Endometrial microvascular endothelial cells (primary cell): Measurements from ENCODE around the gene EDIL3. TPM values are rescaled to one million over a fixed set of nuclear protein-coding genes. Genes with fewer than 3 reads are reported as not detected.
"Not testable (repeated sequence)": the region's sequence is repeated elsewhere in the genome, so short reads cannot be mapped to it uniquely, and the experiment has no call there.

Experiments used
- in situ Hi-C: cut with HindIII; loops from 2 replicates; pipeline ENCODE4 v1.10.0; 2017; ENCODE audit warnings: low sequenced_read_pairs, low pct_unique_long_range_greater_than_20kb; ENCODE audit errors: inconsistent ontology term
- total RNA-seq: library from RNA; depleted of rRNA; stranded (reverse); fragments of >200 nt; gene quantifications from one replicate; pipeline ENCODE4 v1.2.3, GENCODE V29; 2015; ENCODE audit errors: inconsistent ontology term

EDIL3 gene
- total RNA-seq, 1 donor from 2014 or later: 20.7 TPM

DNA sequence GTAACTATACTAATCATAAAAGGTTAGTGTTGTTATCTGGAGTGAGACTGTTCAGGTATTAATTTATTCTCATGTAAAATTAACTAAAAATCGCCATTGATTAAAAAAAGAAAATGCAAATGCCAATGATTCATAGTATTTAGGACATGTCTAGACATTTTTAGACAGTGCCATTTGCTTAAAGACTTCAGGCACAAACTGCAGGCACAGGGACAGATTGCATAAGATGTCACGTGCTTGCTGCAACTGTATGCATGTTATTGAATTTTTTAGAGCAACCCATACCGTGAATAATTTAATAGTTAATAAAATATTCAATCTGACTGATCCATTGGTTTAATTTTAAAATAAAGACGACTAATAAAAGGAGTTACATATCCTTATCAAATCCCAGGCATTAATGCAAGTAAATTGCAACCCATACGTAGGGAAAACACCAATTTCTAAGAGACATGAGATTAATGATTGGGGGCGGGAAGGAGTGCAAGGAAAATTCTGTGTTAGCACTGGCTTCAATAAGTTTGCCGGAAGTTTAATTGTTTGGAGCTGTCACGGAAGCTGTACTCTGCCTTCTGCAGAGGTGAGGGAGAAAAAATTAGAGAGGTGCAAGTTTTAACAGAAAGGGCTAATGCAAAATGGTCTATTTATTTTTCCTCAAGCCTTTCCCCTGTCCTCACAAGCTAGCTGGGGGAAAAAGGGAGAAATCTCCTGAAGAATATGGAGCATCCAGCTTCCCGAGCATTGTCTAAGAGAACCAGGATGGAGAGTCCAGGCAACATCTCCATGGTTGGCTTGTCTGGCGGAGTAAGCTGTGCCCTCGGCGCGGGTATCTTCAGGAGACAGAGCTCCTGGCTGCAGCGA, 2.9 kb downstream of the EDIL3 start:
- in situ Hi-C loops: no loop called here

DNA sequence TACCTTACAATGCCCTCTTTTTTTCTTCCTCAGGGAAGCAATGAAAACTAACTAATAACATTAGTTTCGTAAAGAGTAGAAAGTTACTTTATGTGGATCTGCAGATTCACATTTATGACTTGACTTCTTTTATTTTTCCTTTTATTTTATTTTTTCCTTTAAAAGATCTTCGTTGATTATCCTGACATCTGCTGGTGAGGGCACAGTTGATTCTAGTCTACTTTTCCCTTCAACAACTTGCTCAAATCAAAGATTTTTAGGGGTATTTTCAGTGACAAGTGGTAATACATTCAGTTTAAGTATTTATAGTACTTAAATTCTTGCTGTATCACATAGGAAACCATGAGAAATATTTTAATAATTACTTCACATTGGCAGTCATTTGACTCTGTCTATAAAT, 4.9 kb downstream of the EDIL3 start:
- in situ Hi-C loops: no loop called here

DNA sequence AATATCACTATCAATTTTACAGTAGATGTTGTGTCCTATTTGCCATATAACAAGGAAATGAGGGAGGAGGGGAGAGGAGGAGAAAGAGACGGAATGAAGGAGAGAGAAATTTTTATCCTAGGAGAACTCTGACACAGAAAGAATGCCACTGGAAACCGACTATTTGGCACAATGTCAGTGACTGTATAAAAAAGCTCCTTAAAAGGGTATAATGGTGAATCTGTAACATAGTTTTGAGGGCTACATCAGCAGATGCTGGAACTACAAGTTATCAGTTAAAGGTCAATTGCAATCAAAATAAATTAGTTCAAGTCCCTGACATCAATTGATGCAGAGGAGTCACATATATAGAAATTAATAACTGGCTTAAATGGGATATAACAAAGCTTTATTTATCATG, 5.7 kb downstream of the EDIL3 start:
- in situ Hi-C loops: no loop called here

DNA sequence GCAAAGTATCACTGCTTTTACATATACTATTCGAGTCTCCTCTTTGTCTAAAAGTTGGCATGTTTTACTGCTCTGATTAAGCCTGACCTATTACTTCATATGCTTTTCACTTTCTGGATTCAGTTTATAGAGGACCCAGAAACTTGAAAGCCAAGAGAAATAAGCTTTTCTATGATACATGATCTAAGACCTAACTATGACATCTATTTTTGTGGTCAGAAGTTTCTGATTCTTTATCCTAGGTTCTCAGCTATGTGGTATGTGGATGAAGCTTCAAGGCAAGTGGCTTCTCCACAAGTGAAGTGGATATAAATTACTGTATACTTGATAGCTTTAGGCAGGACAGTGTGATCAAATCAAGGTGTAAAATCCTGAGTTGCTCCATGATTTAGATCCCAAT, 6.3 kb downstream of the EDIL3 start:
- in situ Hi-C loops: no loop called here

DNA sequence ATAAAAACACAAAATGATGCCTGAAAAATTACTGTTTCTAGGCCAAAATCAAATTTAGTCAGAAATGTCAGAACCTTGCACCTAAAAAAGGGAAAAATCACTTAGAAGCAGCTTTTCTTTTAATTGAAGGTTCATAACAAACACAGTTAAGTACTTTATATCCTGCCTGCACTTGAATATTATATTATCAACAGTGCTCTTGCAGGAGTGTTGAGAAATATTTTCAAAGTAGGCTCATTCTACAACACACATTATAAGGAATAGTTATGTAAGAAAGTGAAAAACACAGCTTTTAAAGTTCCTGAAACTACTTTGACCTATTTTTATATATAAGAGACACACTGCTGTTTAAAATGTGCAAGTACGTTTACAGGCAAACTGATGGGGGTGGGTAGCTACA, 8.3 kb downstream of the EDIL3 start:
- in situ Hi-C loops: no loop called here

DNA sequence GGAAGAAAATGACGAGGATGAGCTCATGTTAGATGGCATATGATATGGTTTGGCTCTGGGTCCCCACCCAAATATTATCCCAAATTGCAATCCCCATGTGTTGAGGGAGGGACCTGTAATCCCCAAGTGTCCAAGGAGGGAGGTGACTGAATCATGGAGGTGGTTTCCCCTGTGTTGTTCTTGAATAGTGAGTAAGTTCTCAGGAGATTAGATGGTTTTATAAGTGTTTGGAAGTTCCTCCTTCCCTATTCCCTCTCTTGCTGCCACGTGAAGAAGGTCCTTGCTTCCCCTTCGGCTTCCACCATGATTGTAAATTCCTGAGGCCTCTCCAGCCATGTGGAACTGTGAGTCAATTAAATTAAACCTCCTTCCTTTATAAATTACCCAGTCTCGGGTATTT, 10.1 kb downstream of the EDIL3 start:
- in situ Hi-C loops: no loop called here

DNA sequence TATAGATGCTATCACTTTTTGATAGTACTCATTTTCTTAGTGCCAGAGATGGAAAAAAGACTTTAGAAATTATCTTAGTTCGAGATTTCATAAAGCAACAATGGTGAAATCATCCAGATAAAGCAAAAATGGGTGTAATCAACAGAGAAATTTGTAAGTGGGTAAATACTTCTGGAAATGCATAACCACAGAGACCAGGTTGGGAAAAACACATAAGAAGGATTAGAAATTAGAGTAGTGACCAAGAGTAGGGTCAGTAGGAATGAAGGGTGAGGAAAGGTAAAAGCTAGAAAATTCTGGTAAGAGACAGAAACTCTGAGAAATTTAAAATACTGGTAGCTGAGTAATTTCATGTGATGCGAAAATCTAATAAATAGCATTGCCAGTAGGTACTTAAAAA, 11.2 kb downstream of the EDIL3 start:
- in situ Hi-C loops: no loop called here

DNA sequence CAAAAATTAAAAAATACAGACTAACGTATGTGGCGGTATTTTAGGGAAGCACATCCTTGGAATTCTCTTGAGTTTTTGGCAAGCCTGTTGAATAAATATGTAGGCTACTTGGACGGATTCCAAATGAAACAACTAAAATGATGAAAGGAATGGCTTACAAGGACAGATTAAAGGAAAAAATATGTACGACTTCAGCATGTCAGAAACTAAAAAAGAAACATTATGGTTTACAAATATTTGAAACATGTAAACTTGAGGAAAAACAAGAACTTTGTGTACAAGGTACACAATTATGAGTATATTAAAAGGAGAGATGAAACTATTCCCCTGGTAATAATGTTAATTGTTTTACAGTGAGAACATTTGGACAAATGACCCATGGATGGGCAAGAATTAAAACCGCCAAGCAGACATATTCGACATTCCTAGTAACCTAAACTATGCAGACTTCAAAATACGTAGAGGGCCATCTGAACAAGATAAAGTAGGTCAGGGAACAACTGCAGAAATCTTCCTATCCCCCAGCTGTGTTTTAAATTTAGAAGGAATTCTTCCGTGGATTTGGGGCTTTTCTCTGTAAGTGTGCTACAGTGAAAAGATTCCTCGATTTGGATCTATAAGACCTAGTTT, 12.5 kb downstream of the EDIL3 start:
- in situ Hi-C loops: no loop called here

DNA sequence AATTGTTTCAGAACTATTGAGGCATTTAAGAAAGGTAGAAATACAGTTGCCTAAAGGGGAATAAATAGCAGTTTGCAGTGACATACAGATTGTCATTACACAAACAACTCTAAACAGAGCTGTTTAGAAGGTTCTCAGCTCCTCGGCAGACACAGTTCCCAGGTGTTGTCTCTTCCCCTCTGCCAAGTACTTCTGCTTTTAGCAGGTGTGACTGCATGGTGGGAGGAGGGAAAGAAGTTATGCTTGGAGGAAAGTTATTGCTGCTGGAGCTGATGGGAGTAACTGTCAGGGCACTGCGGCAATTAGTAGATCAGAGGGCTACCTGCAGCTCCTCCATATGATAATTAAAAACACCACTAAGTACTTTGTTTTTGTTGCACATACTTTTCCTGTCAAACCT, 14.5 kb downstream of the EDIL3 start:
- in situ Hi-C loops: no loop called here

DNA sequence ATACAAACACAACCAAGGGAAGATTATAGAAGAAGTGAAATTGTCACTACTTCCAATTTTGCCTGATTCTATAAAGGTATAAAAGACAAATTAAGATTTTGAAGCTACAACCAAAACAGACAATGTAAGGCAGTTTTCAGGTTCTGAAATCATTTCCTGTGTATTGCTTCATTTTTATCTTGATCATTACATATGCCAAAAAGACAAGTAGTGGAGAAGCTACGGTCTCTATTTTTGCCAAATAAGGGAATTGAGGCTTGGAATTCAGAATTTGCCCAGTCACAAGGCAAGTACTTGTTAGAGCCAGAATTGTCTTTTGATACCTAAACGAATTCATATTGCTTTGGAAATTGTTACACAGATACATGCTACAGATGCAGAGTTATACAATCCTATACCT, 20.6 kb downstream of the EDIL3 start:
- in situ Hi-C loops: no loop called here

DNA sequence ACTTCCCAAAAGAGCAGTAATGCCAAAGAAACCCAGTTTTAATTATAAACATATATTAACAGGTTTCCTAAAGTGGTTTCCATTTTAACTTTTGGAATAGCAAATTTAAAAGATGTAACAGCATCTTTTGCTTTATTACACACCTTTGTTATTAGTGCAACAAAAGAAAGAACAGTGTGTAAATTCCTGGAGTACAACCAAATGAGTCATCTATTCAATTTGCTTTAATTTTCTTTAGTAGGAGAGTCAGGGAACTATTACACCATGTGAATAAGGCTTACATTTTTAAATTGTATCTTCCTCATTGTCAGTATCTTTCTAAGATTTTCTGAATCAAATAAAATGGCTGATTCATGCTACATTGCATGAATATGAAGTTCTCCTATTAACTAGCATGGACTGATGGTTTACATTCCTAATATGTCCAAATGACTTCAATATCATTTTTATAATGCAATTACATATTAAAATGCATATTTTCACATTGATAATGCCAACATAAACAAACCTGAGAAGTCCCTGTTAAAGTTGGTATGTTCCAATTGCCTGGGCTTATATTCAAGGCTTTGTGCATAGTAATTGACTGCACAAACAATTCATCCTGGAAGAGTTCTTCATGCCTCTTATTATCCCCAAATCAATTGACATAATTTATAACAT, 22.5 kb downstream of the EDIL3 start:
- in situ Hi-C loops: no loop called here

DNA sequence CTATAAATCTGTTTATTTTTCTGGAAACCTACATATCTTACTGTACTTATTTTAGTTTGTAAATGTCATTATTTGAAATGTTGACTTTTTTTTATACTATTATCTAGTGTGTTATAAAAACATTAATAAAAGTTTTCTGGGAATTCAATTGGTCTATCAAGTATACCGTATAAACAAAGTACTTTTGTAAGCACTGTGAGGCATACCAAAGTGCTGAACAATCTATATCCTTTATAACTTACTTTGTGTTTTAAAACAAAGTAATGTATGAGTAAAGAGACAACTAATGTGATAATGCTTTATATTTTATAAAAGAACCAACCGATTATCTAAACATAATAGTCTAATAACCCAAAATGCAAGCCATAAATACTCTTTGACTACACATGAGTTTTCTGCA, 23.1 kb downstream of the EDIL3 start:
- in situ Hi-C loops: no loop called here

DNA sequence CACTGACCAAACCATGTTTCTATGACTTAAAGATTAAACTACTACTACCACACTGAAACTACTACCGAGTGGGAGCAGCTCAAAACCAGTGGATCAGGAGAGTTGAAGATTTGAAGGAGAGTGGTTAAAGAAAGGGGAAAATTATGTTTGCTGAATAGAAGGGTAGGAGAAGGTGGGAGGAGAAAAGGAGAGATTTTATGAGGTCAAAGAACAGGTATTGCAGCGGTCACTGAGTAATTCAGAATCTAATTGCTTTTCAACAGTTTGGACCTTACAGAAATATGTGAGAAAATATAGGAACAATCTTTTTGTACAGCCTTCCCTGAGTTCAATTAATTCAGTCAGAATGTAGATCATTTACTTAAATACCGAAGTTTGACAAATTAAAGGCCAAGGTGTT, 24.6 kb downstream of the EDIL3 start:
- in situ Hi-C loops: no loop called here

DNA sequence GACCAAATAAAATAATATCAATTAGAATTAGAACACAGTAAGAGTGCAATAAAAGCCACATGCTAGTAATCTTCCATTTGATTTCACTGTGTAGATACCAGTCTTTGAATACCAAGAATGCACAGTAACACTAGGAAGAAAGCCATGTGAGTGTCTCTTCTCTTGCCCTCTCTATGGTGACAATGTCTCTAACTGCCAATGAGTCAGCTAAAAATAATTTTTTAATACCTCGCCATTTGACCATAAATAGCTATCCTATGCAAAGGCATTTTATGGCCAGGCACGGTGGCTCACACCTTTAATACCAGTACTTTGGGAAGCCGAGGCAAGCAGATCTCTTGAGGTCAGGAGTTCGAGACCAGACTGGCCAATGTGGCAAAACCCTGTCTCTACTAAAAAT, 30.6 kb downstream of the EDIL3 start:
- in situ Hi-C loops: no loop called here

DNA sequence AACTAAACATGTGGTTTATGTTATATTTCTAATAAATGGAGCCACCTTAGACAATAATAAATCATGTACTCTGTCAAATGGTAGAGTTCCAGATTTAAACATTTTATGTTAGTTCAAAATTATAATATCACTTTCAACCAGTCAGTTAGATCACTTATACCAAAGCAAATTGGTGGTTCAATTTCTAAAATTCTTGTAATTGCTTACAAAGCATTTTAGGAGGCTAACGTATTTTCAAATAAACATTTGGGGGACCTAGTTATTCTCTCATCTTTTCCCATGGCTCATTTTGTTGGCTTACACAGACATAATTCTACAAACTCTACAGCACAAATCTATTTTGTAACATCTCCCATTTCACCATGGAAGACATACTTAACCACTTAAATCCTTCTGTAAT, 39.9 kb downstream of the EDIL3 start:
- in situ Hi-C loops: no loop called here

DNA sequence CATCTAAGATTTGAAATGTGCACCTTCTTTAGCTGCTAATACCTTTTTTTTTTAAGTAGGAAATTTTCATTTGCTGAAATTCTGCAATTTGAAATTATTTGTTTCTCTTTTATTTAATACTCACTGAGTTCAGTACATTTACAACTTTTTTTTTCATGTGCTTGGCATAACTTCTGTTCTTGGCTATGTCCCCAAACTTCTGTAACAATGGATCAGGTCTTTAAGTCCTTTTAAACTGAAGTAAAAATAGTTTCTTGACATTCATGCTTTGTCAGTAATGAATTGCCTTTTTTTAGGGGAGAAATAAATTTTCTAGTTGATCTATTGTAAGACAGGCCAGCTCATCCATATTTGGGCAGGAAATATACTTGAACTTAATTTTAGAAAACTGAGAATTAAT, 41.5 kb downstream of the EDIL3 start:
- in situ Hi-C loops: no loop called here

DNA sequence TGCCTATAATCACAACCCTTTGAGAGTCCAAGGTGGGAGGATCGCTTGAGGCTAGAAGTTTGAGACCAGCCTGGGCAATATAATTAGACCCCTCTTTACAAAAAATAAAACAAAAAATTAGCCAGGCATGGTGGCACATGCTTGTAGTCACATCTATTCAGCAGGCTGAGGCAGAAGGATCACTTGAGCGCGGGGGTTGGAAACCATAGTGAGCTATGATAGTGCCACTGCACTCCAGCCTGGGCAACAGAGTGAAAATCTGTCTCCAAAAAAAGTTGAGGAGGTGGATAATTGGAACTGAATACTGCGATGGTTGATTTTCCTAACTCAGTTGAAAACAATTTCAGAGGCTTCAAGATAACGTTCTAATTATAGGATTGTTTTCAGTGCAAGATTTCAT, 52.6 kb downstream of the EDIL3 start:
- in situ Hi-C loops: no loop called here

DNA sequence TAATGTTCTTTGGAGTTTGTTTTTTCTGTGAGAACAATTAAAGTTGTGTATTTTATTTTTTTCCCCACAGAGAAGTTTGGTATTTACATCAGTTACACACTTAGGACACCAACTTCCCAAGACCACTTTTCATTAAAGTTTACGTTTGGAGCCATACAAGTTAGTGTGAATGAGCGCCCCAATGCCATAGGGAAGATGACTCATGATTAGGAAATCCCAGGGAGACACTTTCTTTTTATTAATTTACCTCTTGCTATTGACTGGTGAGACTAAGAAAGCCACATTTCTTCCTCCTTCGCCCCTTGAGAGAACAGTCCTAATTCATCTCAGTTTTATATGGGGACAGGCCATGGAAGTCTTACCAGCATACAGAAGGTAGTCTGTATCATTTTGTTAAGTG, 57.1 kb downstream of the EDIL3 start:
- in situ Hi-C loops: no loop called here

DNA sequence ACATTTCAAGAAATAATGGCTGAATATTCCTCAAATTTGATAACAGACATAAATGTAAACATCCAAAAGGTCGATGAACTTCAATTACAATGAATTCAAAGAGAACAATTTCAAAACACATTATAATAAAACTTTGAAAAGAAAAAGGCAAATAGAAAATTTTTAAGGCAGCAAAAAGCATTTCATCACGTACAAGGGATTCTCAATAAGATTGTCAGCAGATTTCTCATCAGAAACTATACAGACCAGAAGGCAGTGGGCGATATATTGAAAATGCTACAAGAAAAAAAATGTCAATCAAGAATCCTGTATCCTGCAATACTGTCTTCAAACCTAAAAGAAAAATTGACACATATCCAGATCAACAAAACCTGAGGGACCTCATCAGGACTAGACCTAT, 62.0 kb downstream of the EDIL3 start:
- in situ Hi-C loops: no loop called here

DNA sequence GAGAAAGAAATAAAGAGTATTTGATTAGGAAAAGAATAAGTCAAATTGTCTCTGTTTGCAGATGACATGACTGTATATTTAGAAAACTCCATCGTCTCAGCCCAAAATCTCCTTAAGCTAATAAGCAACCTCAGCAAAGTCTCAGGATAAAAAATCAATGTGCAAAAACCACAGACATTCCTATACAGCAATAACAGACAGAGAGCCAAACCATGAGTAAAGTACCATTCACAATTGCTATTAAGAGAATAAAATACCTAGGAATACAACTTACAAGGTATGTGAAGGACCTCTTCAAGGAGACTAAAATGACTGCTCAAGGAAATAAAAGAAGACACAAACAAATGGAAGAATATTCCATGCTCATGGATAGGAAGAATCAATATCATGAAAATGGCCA, 66.9 kb downstream of the EDIL3 start:
- in situ Hi-C loops: not testable (repeated sequence)
